ENCODE results near the gene KLHDC7A.

- TF ChIP-seq, protein P1, sequence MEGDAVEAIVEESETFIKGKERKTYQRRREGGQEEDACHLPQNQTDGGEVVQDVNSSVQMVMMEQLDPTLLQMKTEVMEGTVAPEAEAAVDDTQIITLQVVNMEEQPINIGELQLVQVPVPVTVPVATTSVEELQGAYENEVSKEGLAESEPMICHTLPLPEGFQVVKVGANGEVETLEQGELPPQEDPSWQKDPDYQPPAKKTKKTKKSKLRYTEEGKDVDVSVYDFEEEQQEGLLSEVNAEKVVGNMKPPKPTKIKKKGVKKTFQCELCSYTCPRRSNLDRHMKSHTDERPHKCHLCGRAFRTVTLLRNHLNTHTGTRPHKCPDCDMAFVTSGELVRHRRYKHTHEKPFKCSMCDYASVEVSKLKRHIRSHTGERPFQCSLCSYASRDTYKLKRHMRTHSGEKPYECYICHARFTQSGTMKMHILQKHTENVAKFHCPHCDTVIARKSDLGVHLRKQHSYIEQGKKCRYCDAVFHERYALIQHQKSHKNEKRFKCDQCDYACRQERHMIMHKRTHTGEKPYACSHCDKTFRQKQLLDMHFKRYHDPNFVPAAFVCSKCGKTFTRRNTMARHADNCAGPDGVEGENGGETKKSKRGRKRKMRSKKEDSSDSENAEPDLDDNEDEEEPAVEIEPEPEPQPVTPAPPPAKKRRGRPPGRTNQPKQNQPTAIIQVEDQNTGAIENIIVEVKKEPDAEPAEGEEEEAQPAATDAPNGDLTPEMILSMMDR (IDR thresholded peaks at IDR 0.05): no peak
- TF ChIP-seq POLR2A (IDR thresholded peaks at IDR 0.05) (no peak), POLR2AphosphoS5 (IDR thresholded peaks at IDR 0.05) (no peak)
Observed at GRCh38 chr1:18491168-18491567, 10.4 kb downstream of the KLHDC7A start.
